Measurements from ENCODE around the gene DIDO1. TPM values are rescaled to one million over a fixed set of nuclear protein-coding genes. Genes with fewer than 3 reads are reported as not detected.

The DIDO1 gene
- total and polyA plus RNA-seq, 2 of the 13 experiments (the other 11 are each of a cell fraction or from before 2014, with no cell fraction given): 75.0 to 75.1 TPM

GRCh38 chr20:62955519-62956386, 29.4 kb upstream of the DIDO1 start (continued):
- no peak for TF ChIP-seq GABPA (IDR thresholded peaks at IDR 0.05; ENCODE audit: low read depth, low read length)
- TF ChIP-seq GABPA (CRISPR knock-in tag; IDR thresholded peaks at IDR 0.05; ENCODE audit: low read depth): peak; percentile 67; the same call in 1 of the 2 replicates
- peak; percentile 75; the same call in 1 of the 2 replicates for TF ChIP-seq POGZ (CRISPR knock-in tag; IDR thresholded peaks at IDR 0.05)
- peak; percentile 89; the same call in 1 of the 2 replicates for TF ChIP-seq SMARCC2 (IDR thresholded peaks at IDR 0.05)
- no peak for TF ChIP-seq HDAC6 (IDR thresholded peaks at IDR 0.05; ENCODE audit: low read depth, low read length)
- TF ChIP-seq THRA (CRISPR knock-in tag; IDR thresholded peaks at IDR 0.05; ENCODE audit: borderline replicate concordance): peak; percentile 93; the same call in 1 of the 2 replicates
- TF ChIP-seq THYN1 (CRISPR knock-in tag; IDR thresholded peaks at IDR 0.05; ENCODE audit: borderline replicate concordance, low read depth): no peak
- TF ChIP-seq SMAD9 (CRISPR knock-in tag; IDR thresholded peaks at IDR 0.05): 0 out of 2 replicates have a peak, but pooled peaks have one; percentile 51
- TF ChIP-seq MBNL3 (CRISPR knock-in tag; conservative IDR thresholded peaks at IDR 0.05): peak; percentile 63; the same call in 1 of the 2 replicates
- TF ChIP-seq ZNF768 (CRISPR knock-in tag; IDR thresholded peaks at IDR 0.05): peak; percentile 41
- TF ChIP-seq TCF7L2 (IDR thresholded peaks at IDR 0.05; ENCODE audit: low read depth, low read length): no peak
- peak; percentile 98 for TF ChIP-seq IRF2 (CRISPR knock-in tag; IDR thresholded peaks at IDR 0.05)
- no peak for TF ChIP-seq ZNF230 (CRISPR knock-in tag; IDR thresholded peaks at IDR 0.05)
- TF ChIP-seq HDAC1 (CRISPR knock-in tag; IDR thresholded peaks at IDR 0.05): peak; percentile 99
- TF ChIP-seq ISL2 (CRISPR knock-in tag; IDR thresholded peaks at IDR 0.05): peak; percentile 93
- no peak for TF ChIP-seq ZNF253 (CRISPR knock-in tag; IDR thresholded peaks at IDR 0.05; ENCODE audit: borderline replicate concordance)
- TF ChIP-seq ZNF775 (CRISPR knock-in tag; IDR thresholded peaks at IDR 0.05; ENCODE audit: borderline replicate concordance): no peak
- peak; percentile 71 for TF ChIP-seq ELF1 (CRISPR knock-in tag; IDR thresholded peaks at IDR 0.05)
- TF ChIP-seq HMGXB4 (CRISPR knock-in tag; IDR thresholded peaks at IDR 0.05; ENCODE audit: borderline replicate concordance in 1 of 2, low read depth in 1 of 2): peak; percentile 77 to 93
- TF ChIP-seq ZBTB49 (CRISPR knock-in tag; IDR thresholded peaks at IDR 0.05; ENCODE audit: borderline replicate concordance): 0 out of 2 replicates have a peak, but pooled peaks have one; percentile 48
- TF ChIP-seq NPAS2 (CRISPR knock-in tag; IDR thresholded peaks at IDR 0.05; ENCODE audit: borderline replicate concordance): no peak
- TF ChIP-seq CHD4 (IDR thresholded peaks at IDR 0.05; ENCODE audit: borderline replicate concordance, low read length): 0 out of 2 replicates have a peak, but pooled peaks have one; percentile 15
- TF ChIP-seq MAZ (IDR thresholded peaks at IDR 0.05; ENCODE audit: borderline replicate concordance, low read depth, low read length): peak; percentile 98
- TF ChIP-seq MAZ (CRISPR knock-in tag; IDR thresholded peaks at IDR 0.05; ENCODE audit: low read depth): peak; percentile 97
- peak; percentile 70; the same call in 1 of the 2 replicates for TF ChIP-seq ZSCAN25 (CRISPR knock-in tag; IDR thresholded peaks at IDR 0.05)

Measured in HepG2 (cell line).